ENCODE results near the gene AKT3.

- no peak for TF ChIP-seq EZH2 (IDR thresholded peaks at IDR 0.05; ENCODE audit: low read length, missing control alignments)
- no peak for TF ChIP-seq CTCF (conservative IDR thresholded peaks at IDR 0.05 in 1 of 2, IDR thresholded peaks at IDR 0.05 in 1 of 2; ENCODE audit: low read depth in 1 of 2, low read length in 2 of 2)
Observed at GRCh38 chr1:243594455-243594854, 255.6 kb downstream of the AKT3 start.

All from fibroblast of lung (primary cell).